Neural cell (in vitro differentiated cells): Measurements from ENCODE around the gene IGF1.

Source experiments
- CTCF ChIP-seq: fragments of 450-650 bp; IDR thresholded peaks from 2 replicates; pipeline ENCODE4 v1.5.1; 2014; ENCODE audit warnings: antibody characterized with exemption, mild to moderate bottlenecking, moderate library complexity; ENCODE audit not compliant: poor library complexity, severe bottlenecking
- EP300 ChIP-seq: fragments of 450-650 bp; conservative IDR thresholded peaks from 2 replicates; pipeline ENCODE4 v1.6.1; 2014; ENCODE audit warnings: antibody characterized with exemption, mild to moderate bottlenecking, moderate library complexity; ENCODE audit not compliant: poor library complexity, severe bottlenecking
- EZH2 ChIP-seq: fragments of 200-600, 300-800 bp; shearing (Covaris generic), sonication (generic); IDR thresholded peaks from 2 replicates; pipeline ENCODE4 v1.6.1; 2014; ENCODE audit warnings: antibody characterized with exemption, low read length, borderline replicate concordance, mild to moderate bottlenecking; ENCODE audit not compliant: insufficient read depth, poor library complexity, severe bottlenecking
- MXI1 ChIP-seq: fragments of 450-650 bp; conservative IDR thresholded peaks from 2 replicates; pipeline ENCODE4 v1.6.1; 2014; ENCODE audit warnings: antibody characterized with exemption, mild to moderate bottlenecking; ENCODE audit not compliant: poor library complexity, severe bottlenecking
- POLR2AphosphoS5 ChIP-seq: IDR thresholded peaks from 2 replicates; pipeline ENCODE4 v1.6.1; 2012
- RAD21 ChIP-seq: fragments of 450-650 bp; conservative IDR thresholded peaks from 2 replicates; pipeline ENCODE4 v1.6.1; 2014; ENCODE audit warnings: antibody characterized with exemption, mild to moderate bottlenecking, moderate library complexity
- SMC3 ChIP-seq: fragments of 450-650 bp; conservative IDR thresholded peaks from 2 replicates; pipeline ENCODE4 v1.6.1; 2014; ENCODE audit warnings: antibody characterized with exemption, mild to moderate bottlenecking, moderate library complexity; ENCODE audit not compliant: poor library complexity

DNA sequence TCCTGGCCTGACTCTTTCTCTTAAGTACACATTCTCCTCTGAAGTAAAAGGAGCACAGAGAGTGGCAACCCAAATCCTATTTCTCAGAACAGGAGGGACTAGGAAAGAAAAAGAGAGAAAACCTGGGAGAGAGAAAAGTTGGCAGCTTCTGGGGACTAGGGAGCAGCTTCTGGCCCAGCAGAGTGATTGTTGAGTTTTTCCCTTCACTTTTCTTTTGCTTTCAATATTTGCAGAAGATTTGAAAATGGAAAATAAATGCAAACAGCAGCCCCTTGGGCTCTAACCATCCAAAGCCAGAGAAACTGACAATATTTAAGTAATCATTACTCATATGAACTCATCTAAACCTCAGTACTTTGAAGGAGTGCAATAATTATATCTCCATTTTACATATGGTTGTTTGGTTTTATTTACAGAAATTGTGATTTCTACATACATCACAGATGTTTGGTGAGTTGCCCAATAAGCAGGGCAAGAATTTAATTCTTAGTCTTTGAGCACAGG lies 28.8 kb upstream of the IGF1 start:
- TF ChIP-seq CTCF: no peak
- no peak for TF ChIP-seq SMC3
- no peak for TF ChIP-seq EZH2
- TF ChIP-seq POLR2AphosphoS5: no peak
- TF ChIP-seq EP300: no peak
- no peak for TF ChIP-seq MXI1
- no peak for TF ChIP-seq RAD21
